Stimulated activated naive CD4-positive, alpha-beta T cell treated with Interleukin-2 at 50 U/mL for 16 hours (primary cell): ENCODE data around the gene TPCN2.

Source experiments
- DNase-seq: peaks from one replicate; lab custom pipeline; 2025; lab: John Stamatoyannopoulos, UW

TPCN2 gene

GRCh38 chr11:69167130-69167915, 118.6 kb downstream of the TPCN2 start:
- DNase-seq, result no peak

GRCh38 chr11:69167916-69168691, 119.4 kb downstream of the TPCN2 start:
- DNase-seq, result no peak

- no peak for DNase-seq
These were observed 120.7 kb downstream of the TPCN2 start for GRCh38 chr11:69169479-69169878.

- DNase-seq, result no peak
These were observed 122.0 kb downstream of the TPCN2 start for GRCh38 chr11:69170704-69171103.

GRCh38 chr11:69171476-69172240, 122.9 kb downstream of the TPCN2 start:
- DNase-seq, result no peak

GRCh38 chr11:69172674-69173073, 123.9 kb downstream of the TPCN2 start:
- DNase-seq, result no peak

GRCh38 chr11:69173331-69173730, 124.6 kb downstream of the TPCN2 start:
- no peak for DNase-seq

- DNase-seq, result no peak
These were observed 125.3 kb downstream of the TPCN2 start for GRCh38 chr11:69173925-69174581.

GRCh38 chr11:69174841-69175240, 126.1 kb downstream of the TPCN2 start:
- no peak for DNase-seq

- DNase-seq, result no peak
These were observed 130.2 kb downstream of the TPCN2 start for GRCh38 chr11:69178819-69179482.

- no peak for DNase-seq
These were observed 131.5 kb downstream of the TPCN2 start for GRCh38 chr11:69180226-69180625.

GRCh38 chr11:69180726-69181125, 132.0 kb downstream of the TPCN2 start:
- no peak for DNase-seq

- DNase-seq, result no peak
These were observed 134.9 kb downstream of the TPCN2 start for GRCh38 chr11:69183613-69184012.
